ENCODE data around the gene SPATA45. TPM values are rescaled to one million over a fixed set of nuclear protein-coding genes. Genes with fewer than 3 reads are reported as not detected.

The SPATA45 gene
- total and polyA plus RNA-seq, 4 donors: 0.28 TPM; not detected in 3

- peaks cover 0 to 30% (median 17%) of the 10 kb centered on the region in 4 donors for H3K36me3 ChIP-seq (ENCODE audit: control insufficient read depth in 4 of 4, insufficient read depth in 3 of 4, low read depth in 1 of 4, low read length in 3 of 4)
- H3K4me1 ChIP-seq (ENCODE audit: control insufficient read depth in 4 of 4, insufficient read depth in 4 of 4, low read length in 3 of 4): peaks cover 0 to 15% (median 9%) of the 10 kb centered on the region in 4 donors
- no peaks in the 10 kb centered on the region for H3K9me3 ChIP-seq (ENCODE audit: control insufficient read depth in 4 of 4, low read length in 3 of 4)
- WGBS: 99% methylated on average over 1 of the region's 1 CpG
- H3K27me3 ChIP-seq (ENCODE audit: control insufficient read depth in 4 of 4, insufficient read depth in 4 of 4, low read length in 3 of 4): no peaks in the 10 kb centered on the region
- no peak overlapping the region for H3K9ac ChIP-seq (ENCODE audit: low read depth in 1 of 2, low read length in 2 of 2)
- DNase-seq (ENCODE audit: low spot score): no peak
- TF ChIP-seq ATF3 (IDR thresholded peaks at IDR 0.05) (no peak), ZBTB33 (IDR thresholded peaks at IDR 0.05) (no peak), FOXA2 (IDR thresholded peaks at IDR 0.05) (no peak)
- no peak overlapping the region for H3K4me3 ChIP-seq (ENCODE audit: low read depth in 1 of 3, low read length in 3 of 3)
- H3K27ac ChIP-seq (ENCODE audit: low read depth in 1 of 2, low read length in 2 of 2): no peak overlapping the region
Measured at GRCh38 chr1:212785871-212786270, 61.6 kb downstream of the SPATA45 start.

GRCh38 chr1:212783976-212784375 is 63.5 kb downstream of the SPATA45 start:
- WGBS: 93% methylated on average over 1 of the region's 1 CpG
- peaks cover 0 to 30% (median 20%) of the 10 kb centered on the region in 4 donors for H3K36me3 ChIP-seq (ENCODE audit: control insufficient read depth in 4 of 4, insufficient read depth in 3 of 4, low read depth in 1 of 4, low read length in 3 of 4)
- no peaks in the 10 kb centered on the region for H3K27me3 ChIP-seq (ENCODE audit: control insufficient read depth in 4 of 4, insufficient read depth in 4 of 4, low read length in 3 of 4)
- H3K27ac ChIP-seq (ENCODE audit: low read depth in 1 of 2, low read length in 2 of 2): no peak overlapping the region
- no peaks in the 10 kb centered on the region for H3K9me3 ChIP-seq (ENCODE audit: control insufficient read depth in 4 of 4, low read length in 3 of 4)
- H3K4me1 ChIP-seq (ENCODE audit: control insufficient read depth in 4 of 4, insufficient read depth in 4 of 4, low read length in 3 of 4): peaks cover 0 to 4% (median 0%) of the 10 kb centered on the region in 4 donors
- DNase-seq (ENCODE audit: low spot score): no peak
- TF ChIP-seq JUND (IDR thresholded peaks at IDR 0.05) (no peak), RXRA (IDR thresholded peaks at IDR 0.05) (no peak), HNF4A (conservative IDR thresholded peaks at IDR 0.05) (no peak), YY1 (IDR thresholded peaks at IDR 0.05) (no peak), EGR1 (IDR thresholded peaks at IDR 0.05; ENCODE audit: low read depth in 2 of 2) (no peak), GABPA (IDR thresholded peaks at IDR 0.05 in 1 of 2, conservative IDR thresholded peaks at IDR 0.05 in 1 of 2) (no peak), REST (IDR thresholded peaks at IDR 0.05) (no peak), MAX (IDR thresholded peaks at IDR 0.05) (no peak), CTCF (IDR thresholded peaks at IDR 0.05; ENCODE audit: low read depth, low read length, missing input control) (no peak), ATF3 (IDR thresholded peaks at IDR 0.05) (no peak), FOXA2 (IDR thresholded peaks at IDR 0.05) (no peak), TAF1 (conservative IDR thresholded peaks at IDR 0.05) (no peak), NR2F2 (IDR thresholded peaks at IDR 0.05) (no peak), FOXA1 (IDR thresholded peaks at IDR 0.05) (no peak), RAD21 (IDR thresholded peaks at IDR 0.05) (no peak), SP1 (IDR thresholded peaks at IDR 0.05) (no peak), ZBTB33 (IDR thresholded peaks at IDR 0.05) (no peak), HNF4G (IDR thresholded peaks at IDR 0.05) (no peak)
- no peak overlapping the region for H3K4me3 ChIP-seq (ENCODE audit: low read depth in 1 of 3, low read length in 3 of 3)
- H3K9ac ChIP-seq (ENCODE audit: low read depth in 1 of 2, low read length in 2 of 2): no peak overlapping the region

All from liver (tissue), 9 donors.